CD4-positive, alpha-beta T cell treated with Interleukin-10 for 1 hour (primary cell): ENCODE measurements around the gene ATPAF1.
A peak's percentile ranks its signal among the peaks of the same experiment; 100 is the strongest.
"Not testable (repeated sequence)": the region's sequence is repeated elsewhere in the genome, so short reads cannot be mapped to it uniquely, and the experiment has no call there.

Source experiments
- DNase-seq: peaks from one replicate; pipeline ENCODE4 v3.0.0-alpha.2; 2020

Gene ATPAF1

GRCh38 chr1:46667782-46668760 lies at the start of gene ATPAF1:
Gene ATPAF1 (minus strand): TSS chr1:46668364. CDS start chr1:46668322, 42 bp downstream.
- peak; percentile 72 for DNase-seq

GRCh38 chr1:46717654-46718053 lies 49.5 kb upstream of the ATPAF1 start:
- no peak for DNase-seq

GRCh38 chr1:46714976-46715375 lies 46.8 kb upstream of the ATPAF1 start:
- DNase-seq = no peak

- DNase-seq = no peak
Measured at GRCh38 chr1:46708121-46708520, 40.0 kb upstream of the ATPAF1 start.

GRCh38 chr1:46705408-46705807 lies 37.2 kb upstream of the ATPAF1 start:
- DNase-seq = no peak

GRCh38 chr1:46703927-46704641 lies 35.9 kb upstream of the ATPAF1 start:
- no peak for DNase-seq

- DNase-seq = no peak
Measured at GRCh38 chr1:46699666-46700065, 31.5 kb upstream of the ATPAF1 start.

- no peak for DNase-seq
Measured at GRCh38 chr1:46697053-46697452, 28.9 kb upstream of the ATPAF1 start.

- DNase-seq = not testable (repeated sequence)
Measured at GRCh38 chr1:46694676-46695075, 26.5 kb upstream of the ATPAF1 start.

GRCh38 chr1:46692811-46693770 lies 24.9 kb upstream of the ATPAF1 start:
- no peak for DNase-seq

GRCh38 chr1:46691997-46692790 lies 24.0 kb upstream of the ATPAF1 start:
- DNase-seq = no peak

GRCh38 chr1:46690931-46691421 lies 22.8 kb upstream of the ATPAF1 start:
- no peak for DNase-seq

- DNase-seq = no peak
Measured at GRCh38 chr1:46689897-46690296, 21.7 kb upstream of the ATPAF1 start.

- DNase-seq = no peak
Measured at GRCh38 chr1:46689356-46689755, 21.2 kb upstream of the ATPAF1 start.

GRCh38 chr1:46687921-46688509 lies 19.9 kb upstream of the ATPAF1 start:
- DNase-seq = no peak

GRCh38 chr1:46687093-46687659 lies 19.0 kb upstream of the ATPAF1 start:
- DNase-seq = no peak

GRCh38 chr1:46686255-46686654 lies 18.1 kb upstream of the ATPAF1 start:
- DNase-seq = no peak

- no peak for DNase-seq
Measured at GRCh38 chr1:46684670-46685069, 16.5 kb upstream of the ATPAF1 start.

- no peak for DNase-seq
Measured at GRCh38 chr1:46682064-46682463, 13.9 kb upstream of the ATPAF1 start.

- DNase-seq = no peak
Measured at GRCh38 chr1:46681333-46682034, 13.3 kb upstream of the ATPAF1 start.
